Endodermal cell (in vitro differentiated cells): ENCODE results near the gene CBLIF. TPM values are rescaled to one million over a fixed set of nuclear protein-coding genes. Genes with fewer than 3 reads are reported as not detected.

Experiments used
- DNase-seq: peaks from one replicate; pipeline ENCODE4 v3.0.0-alpha.2; 2017
- H3K27ac ChIP-seq: 2 replicates; pipeline ENCODE4 v1.5.1; 2013; ENCODE audit warnings: mild to moderate bottlenecking, low read depth, low read length, moderate library complexity
- H3K27me3 ChIP-seq: 2 replicates; pipeline ENCODE4 v1.6.1; 2013; ENCODE audit warnings: mild to moderate bottlenecking, low read length, moderate library complexity; ENCODE audit not compliant: insufficient read depth, control insufficient read depth, poor library complexity, severe bottlenecking
- H3K36me3 ChIP-seq: 2 replicates; pipeline ENCODE4 v1.7.0; 2013; ENCODE audit warnings: mild to moderate bottlenecking, low read length, moderate library complexity; ENCODE audit not compliant: control insufficient read depth, insufficient read depth
- H3K4me1 ChIP-seq: one replicate; pipeline ENCODE4 v1.7.0; 2013; ENCODE audit warnings: low read length; ENCODE audit not compliant: control insufficient read depth, insufficient read depth
- H3K4me3 ChIP-seq: 2 replicates; pipeline ENCODE4 v1.5.1; 2013; ENCODE audit warnings: mild to moderate bottlenecking, low read length, moderate library complexity
- H3K9ac ChIP-seq: 2 replicates; pipeline ENCODE4 v1.6.1; 2013; ENCODE audit warnings: mild to moderate bottlenecking, low read length, moderate library complexity; ENCODE audit not compliant: poor library complexity, severe bottlenecking; ENCODE audit errors: extremely low read depth
- H3K9me3 ChIP-seq: 2 replicates; pipeline ENCODE4 v1.6.1; 2013; ENCODE audit warnings: mild to moderate bottlenecking, low read length, moderate library complexity; ENCODE audit not compliant: control insufficient read depth
- H3K27ac Mint-ChIP-seq: 2 replicates; pipeline ENCODE4 v1.8.0; 2020; ENCODE audit warnings: mixed read lengths
- H3K27me3 Mint-ChIP-seq: 2 replicates; pipeline ENCODE4 v1.8.0; 2021; ENCODE audit warnings: mild to moderate bottlenecking, mixed read lengths; ENCODE audit not compliant: insufficient read depth
- H3K36me3 Mint-ChIP-seq: 2 replicates; pipeline ENCODE4 v1.8.0; 2020; ENCODE audit warnings: low read depth, mixed read lengths
- H3K4me1 Mint-ChIP-seq: 2 replicates; pipeline ENCODE4 v1.8.0; 2020; ENCODE audit warnings: mixed read lengths
- H3K4me3 Mint-ChIP-seq: 2 replicates; pipeline ENCODE4 v1.8.0; 2020; ENCODE audit warnings: mild to moderate bottlenecking, moderate library complexity, mixed read lengths
- H3K9me3 Mint-ChIP-seq: 2 replicates; pipeline ENCODE4 v1.8.0; 2020; ENCODE audit warnings: mild to moderate bottlenecking, mixed read lengths
- CTCF ChIP-seq: fragments of 200-600 bp; sonication (generic); conservative IDR thresholded peaks from 2 replicates; pipeline ENCODE4 v1.5.0; 2021; ENCODE audit warnings: antibody characterized with exemption, mild to moderate bottlenecking
- WGBS, 2 experiments: methylation state at CpG; one replicate each; pipeline versions ENCODE4 v1.1.5 to v1.1.7; 2013; ENCODE audit warnings: missing lambda C conversion rate in 2 of 2, mixed read lengths in 1 of 2; ENCODE audit not compliant: insufficient coverage in 1 of 2, insufficient read length in 1 of 2; 5-methylcytosine and 5-hydroxymethylcytosine counted together
- total RNA-seq, 2 donors: library from RNA; stranded (reverse); fragmentation: NEBNext Ultra II Directional in 1 of 2; extraction: Animal tissue kit (Norgen Biotek cat#: 25700) in 1 of 2; gene quantifications; 2 replicates in 1 of 2; 3 replicates in 1 of 2; pipeline ENCODE4 v1.2.1, GENCODE V29; 2021

Gene CBLIF
- total RNA-seq, 2 donors from 2014 or later: not detected

GRCh38 chr11:59883597-59883996 is 38.3 kb upstream of the CBLIF start:
- H3K4me3 Mint-ChIP-seq: no peak overlapping the region
- Histone ChIP-seq H3K27ac (no peak overlapping the region), H3K9me3 (no peaks in the 10 kb centered on the region), H3K36me3 (no peaks in the 10 kb centered on the region), H3K4me3 (no peak overlapping the region), H3K27me3 (no peaks in the 10 kb centered on the region), H3K4me1 (no peaks in the 10 kb centered on the region), H3K9ac (no peak overlapping the region)
- H3K27me3 Mint-ChIP-seq: no peaks in the 10 kb centered on the region
- no peak for DNase-seq
- TF ChIP-seq CTCF: no peak
- WGBS, 2 experiments: 89 to 100% methylated on average over 1 of the region's 1 CpG
- H3K4me1 Mint-ChIP-seq: no peaks in the 10 kb centered on the region
- no peak overlapping the region for H3K27ac Mint-ChIP-seq
- H3K9me3 Mint-ChIP-seq: peaks cover 24% of the 10 kb centered on the region
- peaks cover 2% of the 10 kb centered on the region for H3K36me3 Mint-ChIP-seq

- Histone ChIP-seq H3K27ac (no peak overlapping the region), H3K4me1 (no peaks in the 10 kb centered on the region), H3K9me3 (no peaks in the 10 kb centered on the region), H3K9ac (no peak overlapping the region), H3K27me3 (no peaks in the 10 kb centered on the region), H3K36me3 (no peaks in the 10 kb centered on the region), H3K4me3 (no peak overlapping the region)
- H3K36me3 Mint-ChIP-seq: no peaks in the 10 kb centered on the region
- H3K27ac Mint-ChIP-seq: no peak overlapping the region
- DNase-seq: no peak
- H3K4me3 Mint-ChIP-seq: no peak overlapping the region
- no peaks in the 10 kb centered on the region for H3K4me1 Mint-ChIP-seq
- no peaks in the 10 kb centered on the region for H3K27me3 Mint-ChIP-seq
- no peaks in the 10 kb centered on the region for H3K9me3 Mint-ChIP-seq
- no peak for TF ChIP-seq CTCF
- 80 to 91% methylated on average over 1 of the region's 1 CpG for WGBS, 2 experiments
Observed at GRCh38 chr11:59879567-59879966, 34.3 kb upstream of the CBLIF start.

DNA sequence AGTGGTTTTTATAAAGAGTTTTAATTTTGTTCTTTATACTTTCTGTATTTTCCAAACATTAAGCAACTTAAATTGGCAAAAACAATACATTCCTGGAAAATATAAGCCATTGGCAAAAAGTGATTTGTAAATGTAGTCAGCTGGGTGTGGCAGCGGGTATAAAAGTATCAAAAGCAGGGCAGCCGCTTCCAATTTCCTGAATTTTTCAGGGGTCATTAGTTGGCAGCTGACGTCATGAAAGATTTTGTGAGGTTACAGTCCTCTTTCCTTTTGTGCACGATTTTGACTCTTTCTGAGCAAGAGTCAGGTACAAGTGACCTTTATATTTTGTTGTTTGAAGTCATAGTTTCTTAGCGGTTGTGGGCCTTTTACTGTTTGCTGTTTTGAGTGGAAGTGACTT is 33.3 kb upstream of the CBLIF start, which contains the start of gene OOSP3:
OOSP3 (plus strand) TSS at position 208 of the 400 bp plus-strand sequence; CDS start at position 235, 27 bp downstream.
- H3K4me3 Mint-ChIP-seq: no peak within 1 kb of the TSS
- TF ChIP-seq CTCF: no peak

More for the DNA sequence above, 33.3 kb upstream of the CBLIF start, which contains the start of gene OOSP3:
- no peak within 1 kb of the TSS for H3K9ac ChIP-seq
- no peaks in the 10 kb centered on the region for H3K9me3 ChIP-seq
- H3K4me1 Mint-ChIP-seq: no peaks in the 10 kb centered on the region
- H3K4me3 ChIP-seq: no peak within 1 kb of the TSS
- no peaks in the 10 kb centered on the region for H3K36me3 ChIP-seq
- H3K27ac ChIP-seq: no peak within 1 kb of the TSS
- WGBS, 2 experiments: 83 to 100% methylated on average over 3 to 5 of the region's 5 CpGs
- no peaks in the 10 kb centered on the region for H3K36me3 Mint-ChIP-seq
- no peak within 1 kb of the TSS for H3K27ac Mint-ChIP-seq
- H3K4me1 ChIP-seq: no peaks in the 10 kb centered on the region
- no peaks in the 10 kb centered on the region for H3K9me3 Mint-ChIP-seq
- DNase-seq: no peak
- no peaks in the 10 kb centered on the region for H3K27me3 ChIP-seq
- H3K27me3 Mint-ChIP-seq: no peaks in the 10 kb centered on the region
